GM08714 (cell line): ENCODE results near the gene LIMCH1.

ENCODE experiments used
- H3K4me3 ChIP-seq: fragments of 200-500 bp; sonication (Bioruptor generic); 2 replicates; pipeline ENCODE4 v1.5.1; 2014; ENCODE audit warnings: mild to moderate bottlenecking, low read length, inconsistent platforms
- ZNF274 ChIP-seq: IDR thresholded peaks from 2 replicates; pipeline ENCODE4 v1.6.1; 2012; ENCODE audit warnings: mild to moderate bottlenecking, low read depth, low read length

LIMCH1 gene

GRCh38 chr4:41514766-41515481 lies 23.0 kb upstream of the LIMCH1 start:
- H3K4me3 ChIP-seq = no peak overlapping the region
- TF ChIP-seq ZNF274 = no peak

- no peak overlapping the region for H3K4me3 ChIP-seq
- no peak for TF ChIP-seq ZNF274
Observed at GRCh38 chr4:41517121-41517520, 20.8 kb upstream of the LIMCH1 start.

GRCh38 chr4:41517747-41518146 lies 20.2 kb upstream of the LIMCH1 start:
- no peak for TF ChIP-seq ZNF274

GRCh38 chr4:41524425-41524824 lies 13.5 kb upstream of the LIMCH1 start:
- H3K4me3 ChIP-seq = no peak overlapping the region
- TF ChIP-seq ZNF274 = no peak

More at GRCh38 chr4:41517747-41518146, 20.2 kb upstream of the LIMCH1 start:
- H3K4me3 ChIP-seq = no peak overlapping the region

- H3K4me3 ChIP-seq = no peak overlapping the region
- no peak for TF ChIP-seq ZNF274
Observed at GRCh38 chr4:41525129-41525528, 12.8 kb upstream of the LIMCH1 start.

- TF ChIP-seq ZNF274 = no peak
Observed at GRCh38 chr4:41526628-41527027, 11.3 kb upstream of the LIMCH1 start.

GRCh38 chr4:41528512-41529205 lies 9.3 kb upstream of the LIMCH1 start:
- no peak overlapping the region for H3K4me3 ChIP-seq
- TF ChIP-seq ZNF274 = no peak

More at GRCh38 chr4:41526628-41527027, 11.3 kb upstream of the LIMCH1 start:
- no peak overlapping the region for H3K4me3 ChIP-seq

GRCh38 chr4:41530741-41531140 lies 7.2 kb upstream of the LIMCH1 start:
- no peak overlapping the region for H3K4me3 ChIP-seq
- TF ChIP-seq ZNF274 = no peak

- no peak for TF ChIP-seq ZNF274
- H3K4me3 ChIP-seq = no peak overlapping the region
Observed at GRCh38 chr4:41532336-41532735, 5.6 kb upstream of the LIMCH1 start.

GRCh38 chr4:41532882-41533281 lies 5.1 kb upstream of the LIMCH1 start:
- H3K4me3 ChIP-seq = no peak overlapping the region
- no peak for TF ChIP-seq ZNF274

GRCh38 chr4:41533680-41534079 lies 4.3 kb upstream of the LIMCH1 start:
- H3K4me3 ChIP-seq = no peak overlapping the region
- no peak for TF ChIP-seq ZNF274

GRCh38 chr4:41534404-41534803 lies 3.6 kb upstream of the LIMCH1 start:
- H3K4me3 ChIP-seq = no peak overlapping the region
- no peak for TF ChIP-seq ZNF274

- TF ChIP-seq ZNF274 = no peak
- no peak overlapping the region for H3K4me3 ChIP-seq
Observed at GRCh38 chr4:41535911-41536371, 2.0 kb upstream of the LIMCH1 start.

GRCh38 chr4:41537292-41537890 lies 566 bp upstream of the LIMCH1 start:
- H3K4me3 ChIP-seq = no peak overlapping the region
- no peak for TF ChIP-seq ZNF274
